ENCODE measurements around the gene MEG3.

DNA sequence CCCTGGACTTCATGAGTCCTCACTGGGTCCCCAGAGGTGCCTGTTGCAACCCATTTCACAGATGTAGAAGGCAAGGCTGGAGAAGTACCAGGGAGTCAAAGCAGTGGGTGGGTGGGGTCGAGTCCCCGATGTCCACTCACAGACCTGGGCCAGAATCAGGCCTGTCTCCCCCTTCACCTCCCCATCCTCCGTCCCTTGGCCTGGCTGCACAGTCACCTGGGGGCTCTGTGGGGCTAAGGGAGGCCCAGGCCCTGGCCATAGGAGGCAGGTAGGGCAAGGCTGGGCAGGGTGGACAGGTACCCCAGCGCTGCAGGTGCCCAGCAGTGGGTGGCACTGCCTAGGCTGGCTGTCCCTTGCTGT is 48.1 kb downstream of the MEG3 start:
- no peak for TF ChIP-seq POLR2AphosphoS5 (IDR thresholded peaks at IDR 0.05)
- TF ChIP-seq, protein P1, sequence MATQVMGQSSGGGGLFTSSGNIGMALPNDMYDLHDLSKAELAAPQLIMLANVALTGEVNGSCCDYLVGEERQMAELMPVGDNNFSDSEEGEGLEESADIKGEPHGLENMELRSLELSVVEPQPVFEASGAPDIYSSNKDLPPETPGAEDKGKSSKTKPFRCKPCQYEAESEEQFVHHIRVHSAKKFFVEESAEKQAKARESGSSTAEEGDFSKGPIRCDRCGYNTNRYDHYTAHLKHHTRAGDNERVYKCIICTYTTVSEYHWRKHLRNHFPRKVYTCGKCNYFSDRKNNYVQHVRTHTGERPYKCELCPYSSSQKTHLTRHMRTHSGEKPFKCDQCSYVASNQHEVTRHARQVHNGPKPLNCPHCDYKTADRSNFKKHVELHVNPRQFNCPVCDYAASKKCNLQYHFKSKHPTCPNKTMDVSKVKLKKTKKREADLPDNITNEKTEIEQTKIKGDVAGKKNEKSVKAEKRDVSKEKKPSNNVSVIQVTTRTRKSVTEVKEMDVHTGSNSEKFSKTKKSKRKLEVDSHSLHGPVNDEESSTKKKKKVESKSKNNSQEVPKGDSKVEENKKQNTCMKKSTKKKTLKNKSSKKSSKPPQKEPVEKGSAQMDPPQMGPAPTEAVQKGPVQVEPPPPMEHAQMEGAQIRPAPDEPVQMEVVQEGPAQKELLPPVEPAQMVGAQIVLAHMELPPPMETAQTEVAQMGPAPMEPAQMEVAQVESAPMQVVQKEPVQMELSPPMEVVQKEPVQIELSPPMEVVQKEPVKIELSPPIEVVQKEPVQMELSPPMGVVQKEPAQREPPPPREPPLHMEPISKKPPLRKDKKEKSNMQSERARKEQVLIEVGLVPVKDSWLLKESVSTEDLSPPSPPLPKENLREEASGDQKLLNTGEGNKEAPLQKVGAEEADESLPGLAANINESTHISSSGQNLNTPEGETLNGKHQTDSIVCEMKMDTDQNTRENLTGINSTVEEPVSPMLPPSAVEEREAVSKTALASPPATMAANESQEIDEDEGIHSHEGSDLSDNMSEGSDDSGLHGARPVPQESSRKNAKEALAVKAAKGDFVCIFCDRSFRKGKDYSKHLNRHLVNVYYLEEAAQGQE (IDR thresholded peaks at IDR 0.05; ENCODE audit: borderline replicate concordance): no peak

All from neural cell (in vitro differentiated cells).